ENCODE measurements around the gene BIRC2.

The BIRC2 gene

GRCh38 chr11:102375720-102376399 is 28.8 kb downstream of the BIRC2 start:
- DNase-seq: no peak

- DNase-seq: no peak
Observed at GRCh38 chr11:102377891-102378290, 30.9 kb downstream of the BIRC2 start.

GRCh38 chr11:102378818-102379217 is 31.8 kb downstream of the BIRC2 start:
- no peak for DNase-seq

DNA sequence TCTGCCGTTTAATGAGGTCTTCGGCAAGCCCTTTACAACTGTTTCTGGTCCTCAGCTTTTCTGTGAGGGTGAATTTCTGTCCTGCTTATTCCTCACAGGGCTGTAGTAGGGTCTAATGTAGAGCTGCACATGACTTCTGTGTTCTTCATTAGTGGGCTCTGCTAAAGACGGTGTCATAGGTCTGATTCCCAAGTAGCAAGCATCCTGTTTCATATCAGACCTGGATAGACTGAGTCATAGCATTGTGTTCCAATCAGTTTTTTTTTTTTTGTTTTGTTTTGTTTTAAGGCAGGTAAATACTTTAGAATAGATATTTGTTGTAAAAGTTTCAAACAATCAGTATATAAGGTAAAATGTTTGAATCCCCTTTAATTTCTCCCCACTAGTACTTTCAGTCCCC is 35.4 kb downstream of the BIRC2 start:
- DNase-seq: no peak

DNA sequence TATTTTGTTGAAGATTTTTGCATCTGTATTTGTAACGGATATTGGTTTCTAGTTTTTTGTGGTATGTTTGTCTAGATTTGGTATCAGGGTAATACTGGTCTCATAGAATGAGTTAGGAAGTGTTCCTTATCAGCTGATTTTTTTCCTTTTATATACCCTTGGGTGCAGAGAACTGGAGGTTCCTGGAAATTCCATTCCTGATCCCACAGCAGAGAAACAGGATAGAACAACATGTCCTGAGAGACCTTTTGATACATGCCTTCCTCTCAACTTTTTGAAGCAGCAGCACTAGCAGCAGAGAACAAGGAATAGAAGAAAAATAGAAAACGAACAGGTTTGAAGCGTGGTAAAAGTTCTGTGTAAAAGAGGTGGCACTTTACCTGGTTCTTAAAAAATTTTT is 36.8 kb downstream of the BIRC2 start:
- no peak for DNase-seq

DNA sequence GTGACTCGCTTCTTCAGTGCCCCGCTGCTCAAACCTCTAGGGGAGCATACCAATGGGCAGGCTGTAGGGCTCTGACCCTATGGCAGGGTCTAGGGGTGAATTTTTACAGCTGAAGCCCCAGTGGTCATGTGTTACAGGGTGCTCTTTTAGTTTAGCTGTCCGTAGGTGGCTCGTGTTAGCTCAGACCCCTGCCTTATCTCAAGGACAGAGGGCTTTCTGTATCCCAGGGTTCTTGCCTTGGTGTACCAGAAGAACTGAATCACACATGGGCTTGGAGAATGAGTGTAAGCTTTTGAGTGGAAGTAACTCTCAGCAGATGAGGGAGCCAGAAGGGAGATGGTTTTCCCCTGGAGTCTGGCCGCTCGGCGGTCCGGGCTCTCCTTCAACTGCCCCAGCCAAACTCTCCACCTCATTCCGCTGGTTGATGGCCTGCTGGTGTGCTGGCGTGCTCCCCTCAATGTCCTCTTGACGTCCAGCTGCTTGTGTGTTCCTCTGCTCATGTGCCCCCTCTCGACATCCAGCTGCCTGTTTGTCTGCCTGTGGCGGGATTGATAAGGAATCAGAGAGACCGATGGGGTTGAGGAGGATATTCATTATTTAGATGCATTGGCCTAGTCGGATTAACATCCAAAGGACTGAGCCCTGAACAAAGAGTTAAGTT is 37.5 kb downstream of the BIRC2 start:
- no peak for DNase-seq

GRCh38 chr11:102385085-102386007 is 38.3 kb downstream of the BIRC2 start:
- DNase-seq: no peak

DNA sequence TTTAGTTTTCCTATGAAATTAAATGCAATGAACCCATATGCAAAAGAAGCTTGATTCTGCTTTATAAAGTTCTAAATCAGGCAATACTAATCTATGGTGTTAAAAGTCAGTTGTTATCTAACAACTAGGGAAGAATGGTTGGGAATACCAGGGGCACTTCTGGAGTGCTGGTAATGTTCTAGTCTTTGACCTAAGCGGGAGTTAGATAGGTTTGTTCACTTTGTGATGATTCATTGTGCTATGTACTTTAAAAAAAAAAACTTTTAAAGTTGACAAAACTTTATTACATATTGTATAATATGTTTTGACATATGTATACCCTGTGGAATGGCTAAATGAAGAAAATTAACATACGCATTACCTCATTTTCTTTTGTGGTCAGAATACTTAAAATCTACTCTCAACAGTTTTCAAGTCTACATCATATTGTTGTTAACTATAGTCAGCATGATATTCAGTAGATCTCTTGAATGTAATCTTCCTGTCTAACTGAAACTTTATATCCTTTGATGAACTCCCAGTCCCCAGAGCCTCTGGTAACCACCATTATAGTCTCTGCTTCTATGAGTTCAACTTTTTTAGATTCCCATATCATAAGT is 39.2 kb downstream of the BIRC2 start:
- DNase-seq: no peak

- DNase-seq: no peak
Observed at GRCh38 chr11:102387043-102387781, 40.2 kb downstream of the BIRC2 start.

- DNase-seq: no peak
Observed at GRCh38 chr11:102389253-102389652, 42.2 kb downstream of the BIRC2 start.

DNA sequence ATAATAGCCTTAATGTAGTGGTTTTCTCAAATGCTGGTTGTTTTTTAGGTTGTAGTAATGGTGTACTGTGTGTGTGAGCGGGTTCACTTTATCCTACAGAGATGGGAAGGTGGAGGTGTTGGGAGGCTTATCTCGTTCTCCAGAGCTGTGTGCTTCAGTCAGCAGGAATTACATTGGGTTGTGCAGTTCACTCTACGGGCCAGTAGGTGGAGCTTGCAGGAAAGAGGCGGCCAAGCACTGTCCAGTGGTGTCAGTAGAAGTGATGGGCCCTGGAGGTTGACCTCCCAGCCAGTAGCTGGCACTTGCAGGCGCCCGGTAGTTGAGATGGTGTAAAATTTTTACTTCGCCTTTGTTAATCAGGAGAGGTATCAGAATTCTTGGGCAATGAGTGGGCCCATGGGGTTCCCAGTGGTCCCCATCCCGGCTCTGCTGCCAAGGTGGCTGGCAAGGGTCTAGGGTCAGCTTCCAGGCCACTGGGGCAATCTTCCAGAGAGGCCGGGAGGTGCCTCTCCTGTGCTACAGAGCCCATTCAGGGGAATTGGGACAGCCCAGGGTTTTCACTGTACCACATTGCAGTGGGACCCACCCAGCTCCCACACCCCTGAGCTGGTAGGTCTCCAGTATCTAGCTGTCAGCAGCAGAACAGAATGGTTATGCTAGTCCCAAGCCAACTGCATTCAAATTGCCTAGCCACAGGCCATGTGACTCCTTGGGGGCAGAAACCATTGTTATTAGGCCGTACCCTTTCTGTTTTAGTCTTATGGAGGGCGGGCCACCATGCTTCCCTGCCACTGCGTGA is 43.9 kb downstream of the BIRC2 start:
- peak; percentile 40 for DNase-seq

- DNase-seq: no peak
Observed at GRCh38 chr11:102391549-102392237, 44.7 kb downstream of the BIRC2 start.

DNA sequence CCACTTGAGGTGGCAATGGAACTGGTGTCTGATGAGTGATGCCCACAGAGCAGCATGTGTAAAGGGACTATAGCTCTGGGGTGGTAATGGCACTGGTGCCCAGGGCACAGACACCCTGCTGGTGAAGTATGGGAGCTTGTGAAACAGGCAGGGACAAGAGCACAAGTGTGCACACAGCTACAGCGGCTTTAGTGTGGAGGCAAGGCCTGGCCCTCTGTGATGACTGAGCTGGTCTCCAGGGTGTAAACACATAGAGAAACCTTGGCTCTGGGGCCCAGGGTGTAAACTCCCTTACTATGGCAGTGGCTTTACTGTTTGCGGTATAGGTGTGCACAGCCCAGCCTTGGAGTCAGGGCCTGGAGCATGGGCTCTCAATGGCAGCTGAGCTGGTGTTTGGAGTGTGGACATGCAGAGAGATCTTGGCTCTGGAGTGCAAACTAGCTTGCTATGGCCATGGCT is 46.3 kb downstream of the BIRC2 start:
- DNase-seq: no peak

- DNase-seq: no peak
Observed at GRCh38 chr11:102395720-102396393, 48.8 kb downstream of the BIRC2 start.

DNA sequence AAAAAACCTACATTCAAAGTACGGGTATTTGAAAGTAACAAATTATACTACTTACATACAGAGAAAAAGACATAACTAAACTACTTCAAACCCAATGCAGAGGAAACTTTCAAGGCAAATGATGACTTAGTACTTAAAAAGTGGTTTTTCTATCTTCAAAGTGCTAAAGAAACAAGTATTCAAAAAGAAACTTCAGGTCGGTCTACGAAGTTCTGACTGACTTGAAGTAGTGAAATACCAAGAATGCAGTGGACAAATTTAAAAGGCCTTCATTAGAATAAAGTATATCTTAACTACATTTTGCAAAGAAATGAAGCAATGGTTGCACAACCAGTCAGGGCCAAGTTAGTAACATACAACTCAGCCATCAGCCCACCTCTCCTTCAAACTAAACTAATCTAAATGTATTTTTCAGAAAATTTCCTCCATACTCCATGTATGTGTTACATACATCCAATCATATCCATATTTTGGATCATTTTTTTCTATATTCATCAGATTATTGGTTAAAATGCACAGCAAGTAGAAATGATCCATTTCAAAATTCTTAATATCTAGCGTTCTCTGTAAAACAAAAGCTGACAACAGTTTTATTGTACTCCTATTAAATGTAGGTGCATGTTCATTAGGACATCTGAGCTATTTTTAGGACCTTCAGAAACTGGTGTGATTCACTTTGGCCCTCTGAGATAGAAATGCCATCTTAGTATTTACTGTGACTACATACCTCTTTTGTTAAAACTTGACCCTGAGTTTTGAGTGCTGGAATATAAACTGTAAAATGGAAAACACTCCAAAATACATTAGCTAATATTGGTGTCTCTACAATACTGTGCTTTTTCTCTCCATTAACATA is 49.9 kb downstream of the BIRC2 start:
- no peak for DNase-seq

- no peak for DNase-seq
Observed at GRCh38 chr11:102398297-102398696, 51.3 kb downstream of the BIRC2 start.

DNA sequence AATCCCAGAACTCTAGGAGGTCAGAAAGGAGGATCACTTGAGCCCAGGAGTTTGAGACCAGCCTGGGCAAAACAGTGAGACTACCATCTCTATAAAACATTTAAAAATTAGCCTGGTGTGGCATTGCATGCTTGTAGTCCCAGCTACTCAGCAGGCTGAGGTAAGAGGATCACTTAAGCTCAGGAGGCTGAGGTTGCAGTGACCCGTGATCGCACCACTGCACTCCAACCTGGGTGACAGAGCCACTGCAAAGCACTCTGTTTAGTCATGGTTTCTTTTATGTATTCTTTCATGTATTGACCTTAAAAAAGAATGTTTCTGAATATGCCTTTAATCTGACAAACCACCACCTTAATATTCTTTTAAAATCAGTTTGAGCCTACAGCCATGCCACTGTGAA is 52.2 kb downstream of the BIRC2 start:
- no peak for DNase-seq

DNA sequence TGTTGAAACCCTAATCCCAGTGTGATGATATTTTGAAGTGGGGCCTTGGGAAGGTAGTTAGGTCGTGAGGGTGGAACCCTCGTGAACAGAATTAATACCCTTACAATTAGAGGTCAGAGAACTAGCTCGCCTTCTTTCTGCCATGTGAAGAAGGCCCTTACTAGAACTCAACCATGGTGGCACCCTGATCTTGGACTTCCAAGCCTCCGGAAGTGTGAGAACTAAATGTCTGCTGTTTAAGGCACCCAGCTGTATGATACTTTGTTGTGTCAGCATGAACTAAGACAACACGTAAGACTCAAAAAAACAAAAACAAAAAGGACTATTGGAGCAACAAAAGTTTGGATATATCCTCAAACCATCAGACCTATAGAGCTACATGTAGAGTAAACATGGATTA is 53.6 kb downstream of the BIRC2 start:
- no peak for DNase-seq

GRCh38 chr11:102401905-102402304 is 54.9 kb downstream of the BIRC2 start:
- no peak for DNase-seq

All from left hindlimb (tissue), 1 donor.